Natural killer cell (primary cell): ENCODE data around the gene CREB3. TPM values are rescaled to one million over a fixed set of nuclear protein-coding genes. Genes with fewer than 3 reads are reported as not detected.

ENCODE experiments used
- ATAC-seq, 3 donors: fragments of 150-1000 bp in 2 of 3; fragments of 200-7000 bp in 1 of 3; cut with Tn5 transposase; 1 replicate in 1 of 3; 2 replicates in 2 of 3; pipeline ENCODE4 v1.10.0; 2021; ENCODE audit warnings: mild to moderate bottlenecking in 2 of 3, moderate library complexity in 2 of 3
- DNase-seq, 2 donors: peaks; one replicate each; pipeline versions ENCODE4 v3.0.0 to v3.0.0-alpha.2; 2013 to 2021; ENCODE audit warnings: mixed read lengths in 1 of 2
- H3K27ac ChIP-seq: one replicate; pipeline ENCODE4 v1.5.1; 2013; ENCODE audit warnings: mild to moderate bottlenecking, low read length
- H3K27me3 ChIP-seq: one replicate; pipeline ENCODE4 v1.6.1; 2013; ENCODE audit warnings: low read length; ENCODE audit not compliant: control insufficient read depth, insufficient read depth
- H3K36me3 ChIP-seq: one replicate; pipeline ENCODE4 v1.6.1; 2013; ENCODE audit warnings: low read length; ENCODE audit not compliant: control insufficient read depth, insufficient read depth
- H3K4me1 ChIP-seq: one replicate; pipeline ENCODE4 v1.6.1; 2013; ENCODE audit warnings: low read length; ENCODE audit not compliant: control insufficient read depth, insufficient read depth
- H3K4me3 ChIP-seq: one replicate; pipeline ENCODE4 v1.5.1; 2013; ENCODE audit warnings: low read length
- H3K9me3 ChIP-seq: one replicate; pipeline ENCODE4 v1.6.1; 2013; ENCODE audit warnings: low read length; ENCODE audit not compliant: control insufficient read depth, insufficient read depth
- H3K27ac Mint-ChIP-seq, 2 donors: one replicate each; pipeline ENCODE4 v1.8.0; 2022; ENCODE audit warnings: mild to moderate bottlenecking in 2 of 2, mixed read lengths in 2 of 2, moderate library complexity in 1 of 2
- H3K27me3 Mint-ChIP-seq, 2 donors: one replicate each; pipeline ENCODE4 v1.8.0; 2022; ENCODE audit warnings: low read depth in 2 of 2, mixed read lengths in 2 of 2
- H3K36me3 Mint-ChIP-seq: one replicate; pipeline ENCODE4 v1.8.0; 2022; ENCODE audit warnings: mixed read lengths
- H3K4me1 Mint-ChIP-seq, 2 donors: one replicate each; pipeline ENCODE4 v1.8.0; 2022; ENCODE audit warnings: mixed read lengths in 2 of 2
- H3K4me3 Mint-ChIP-seq: one replicate; pipeline ENCODE4 v1.8.0; 2022; ENCODE audit warnings: mild to moderate bottlenecking, moderate library complexity, mixed read lengths
- H3K9me3 Mint-ChIP-seq, 2 donors: one replicate each; pipeline ENCODE4 v1.8.0; 2022; ENCODE audit warnings: mixed read lengths in 2 of 2
- CTCF ChIP-seq: fragments of 200-600 bp; IDR thresholded peaks from one replicate; pipeline ENCODE4 v1.8.0; 2022; ENCODE audit warnings: antibody characterized with exemption
- WGBS: methylation state at CpG from one replicate; pipeline ENCODE4 v1.1.7; 2013; ENCODE audit warnings: missing lambda C conversion rate; ENCODE audit not compliant: insufficient coverage; 5-methylcytosine and 5-hydroxymethylcytosine counted together
- intact Hi-C: fragments of 100-400 bp; cut with micrococcal nuclease; formaldehyde crosslinking; loops from one replicate; pipeline ENCODE4 v1.14.2; 2022
- total RNA-seq, 4 donors: library from RNA; stranded (reverse); fragments of 120-200 nt in 1 of 4; gene quantifications; one replicate each; pipeline versions ENCODE4 v1.2.3 to v1.2.4, GENCODE V29; 2013 to 2022

Gene CREB3
- total RNA-seq, 3 donors from 2014 or later (not counting 1 experiment from before 2014, with no cell fraction given): 15.7 to 19.7 (median 18.8) TPM

DNA sequence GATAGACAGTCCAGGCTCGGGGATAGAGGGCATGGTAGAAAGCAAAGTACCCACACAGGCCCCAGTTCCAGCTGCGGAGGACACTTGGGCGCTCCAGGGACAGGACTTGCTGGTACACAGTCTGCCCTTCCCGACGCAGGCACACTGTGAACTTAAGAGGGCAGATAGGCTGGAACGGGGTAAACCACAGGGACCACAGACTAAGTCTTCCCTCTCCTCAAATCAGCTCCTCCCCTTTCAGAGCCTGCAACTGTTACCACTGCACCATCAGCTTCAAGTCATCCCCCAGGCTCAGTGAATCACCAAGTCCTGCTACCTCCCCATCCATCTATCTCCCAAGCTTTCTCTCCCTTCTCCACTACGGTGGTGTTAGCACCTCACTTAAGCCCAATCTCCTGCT is 9.3 kb downstream of the CREB3 start:
- peak overlapping the region in 1 of 2 donors; percentile 74 for H3K27ac Mint-ChIP-seq

DNA sequence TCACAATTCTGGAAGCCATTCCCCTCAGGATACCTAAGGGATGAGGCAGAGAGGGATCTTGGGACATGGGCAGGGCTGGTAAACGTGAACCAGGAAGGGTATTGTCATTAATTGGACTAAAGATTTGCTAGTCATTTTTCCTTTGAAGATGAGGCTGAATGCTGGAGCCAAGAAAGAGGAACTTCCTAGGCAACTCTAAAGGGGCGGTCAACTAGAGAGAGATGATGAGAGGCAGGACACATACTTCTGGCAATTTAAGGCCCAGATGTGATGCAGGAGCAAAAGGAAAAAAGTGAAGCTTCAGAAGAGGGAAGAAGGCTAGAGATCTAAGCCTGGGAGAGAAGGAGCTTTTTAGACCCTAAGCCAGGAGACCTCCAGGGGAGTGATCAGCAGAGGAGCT is 11.0 kb downstream of the CREB3 start:
- Histone ChIP-seq H3K36me3 (peaks cover 44% of the 10 kb centered on the region), H3K9me3 (no peaks in the 10 kb centered on the region), H3K4me3 (no peak overlapping the region), H3K27me3 (no peaks in the 10 kb centered on the region), H3K27ac (no peak overlapping the region), H3K4me1 (peaks cover 29% of the 10 kb centered on the region)
- intact Hi-C loops: no loop called here
- Mint-ChIP-seq H3K4me3 (no peak overlapping the region), H3K4me1 (peaks cover 53 to 54% of the 10 kb centered on the region in 2 donors), H3K27me3 (no peaks in the 10 kb centered on the region), H3K36me3 (peaks cover 9% of the 10 kb centered on the region), H3K9me3 (no peaks in the 10 kb centered on the region), H3K27ac (no peak overlapping the region)
- TF ChIP-seq CTCF: no peak
- 78% methylated on average over 2 of the region's 2 CpGs for WGBS
- no peak for DNase-seq
- ATAC-seq: no peak

More for the DNA sequence above, 9.3 kb downstream of the CREB3 start:
- H3K4me1 ChIP-seq: peaks cover 12% of the 10 kb centered on the region
- H3K4me3 ChIP-seq: no peak overlapping the region
- peaks cover 9% of the 10 kb centered on the region for H3K36me3 Mint-ChIP-seq
- no peaks in the 10 kb centered on the region for H3K9me3 Mint-ChIP-seq
- H3K9me3 ChIP-seq: no peaks in the 10 kb centered on the region
- no peaks in the 10 kb centered on the region for H3K27me3 Mint-ChIP-seq
- no peaks in the 10 kb centered on the region for H3K27me3 ChIP-seq
- intact Hi-C loops: no loop called here
- 44% methylated on average over 7 of the region's 7 CpGs for WGBS
- ATAC-seq (peak in 1 of 3 donors; percentile 61), DNase-seq (peak in 1 of 2 donors; percentile 38)
- H3K4me1 Mint-ChIP-seq: peaks cover 36 to 37% of the 10 kb centered on the region in 2 donors
- no peak overlapping the region for H3K27ac ChIP-seq
- TF ChIP-seq CTCF: no peak
- H3K36me3 ChIP-seq: peaks cover 61% of the 10 kb centered on the region
- no peak overlapping the region for H3K4me3 Mint-ChIP-seq

DNA sequence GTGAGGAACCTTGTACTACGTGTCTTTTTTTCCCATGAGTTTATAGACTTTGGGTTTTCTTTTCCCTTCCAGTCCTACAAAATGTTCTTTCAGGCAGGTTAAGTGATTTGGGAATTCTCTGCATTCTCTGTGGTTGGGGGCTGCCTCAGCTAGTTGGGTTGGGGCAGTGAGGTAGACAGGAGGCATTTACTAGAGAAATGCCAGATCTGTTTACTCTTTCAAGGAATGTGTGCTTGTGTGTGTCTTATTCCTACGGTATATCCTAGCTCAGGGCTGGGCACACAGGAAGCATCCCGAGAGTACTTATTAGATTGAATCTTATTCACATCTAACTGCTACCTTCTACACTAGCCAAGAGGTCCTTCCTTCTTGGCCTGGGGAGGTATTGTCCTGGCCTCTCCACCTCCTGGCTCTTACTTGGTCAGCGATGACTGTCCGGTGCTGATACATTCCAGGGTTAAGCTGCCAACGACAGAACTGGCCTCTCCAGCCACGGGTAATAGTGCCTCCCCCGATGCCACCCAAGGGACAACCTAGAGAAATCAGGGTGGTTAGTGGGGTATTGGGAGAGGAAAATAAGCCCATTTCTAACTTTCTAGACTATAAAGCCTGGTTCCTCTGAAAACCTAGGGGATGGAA is 11.5 kb downstream of the CREB3 start:
- H3K27me3 Mint-ChIP-seq: no peaks in the 10 kb centered on the region
- no peak overlapping the region for H3K4me3 Mint-ChIP-seq
- H3K27me3 ChIP-seq: no peaks in the 10 kb centered on the region
- peaks cover 33% of the 10 kb centered on the region for H3K4me1 ChIP-seq
- H3K36me3 ChIP-seq: peaks cover 39% of the 10 kb centered on the region
- DNase-seq: no peak
- no peak overlapping the region for H3K27ac Mint-ChIP-seq
- no peaks in the 10 kb centered on the region for H3K9me3 ChIP-seq
- H3K4me1 Mint-ChIP-seq: peaks cover 55 to 56% of the 10 kb centered on the region in 2 donors
- 97% methylated on average over 8 of the region's 8 CpGs for WGBS
- intact Hi-C loops: no loop called here
- H3K4me3 ChIP-seq: no peak overlapping the region
- no peak for ATAC-seq
- TF ChIP-seq CTCF: no peak
- peaks cover 9% of the 10 kb centered on the region for H3K36me3 Mint-ChIP-seq
- no peaks in the 10 kb centered on the region for H3K9me3 Mint-ChIP-seq
- no peak overlapping the region for H3K27ac ChIP-seq

- Mint-ChIP-seq H3K4me3 (peak overlapping the region; percentile 53), H3K4me1 (peaks cover 63 to 66% of the 10 kb centered on the region in 2 donors), H3K9me3 (no peaks in the 10 kb centered on the region), H3K36me3 (peaks cover 9% of the 10 kb centered on the region), H3K27me3 (no peaks in the 10 kb centered on the region), H3K27ac (peak overlapping the region in 1 of 2 donors; percentile 32)
- H3K4me1 ChIP-seq: peaks cover 42% of the 10 kb centered on the region
- no peaks in the 10 kb centered on the region for H3K27me3 ChIP-seq
- intact Hi-C loops: loop anchor here (5.0 kb wide), 1 partner anchor 143 kb away; no protein-coding TSS in a partner anchor
- H3K36me3 ChIP-seq: peaks cover 24% of the 10 kb centered on the region
- H3K4me3 ChIP-seq: no peak overlapping the region
- no peak for TF ChIP-seq CTCF
- WGBS: 82% methylated on average over 1 of the region's 1 CpG
- DNase-seq (no peak), ATAC-seq (no peak)
- H3K27ac ChIP-seq: no peak overlapping the region
- no peaks in the 10 kb centered on the region for H3K9me3 ChIP-seq
These were observed 13.1 kb downstream of the CREB3 start for GRCh38 chr9:35745569-35745968.
